Activated B cell treated with CpG ODN at 0.5 μM for 24 hours (primary cell): Measurements from ENCODE around the gene GALNT14. TPM values are rescaled to one million over a fixed set of nuclear protein-coding genes. Genes with fewer than 3 reads are reported as not detected.

Experiments
- ATAC-seq: fragments of 200-7000 bp; cut with Tn5 transposase; one replicate; pipeline ENCODE4 v1.10.0; 2021; ENCODE audit warnings: low read depth, mild to moderate bottlenecking, moderate library complexity
- CTCF ChIA-PET: fragments of 350-600 bp; sonication (Branson Sonifier 250); formaldehyde crosslinking; loops from one replicate; lab custom pipeline; 2021; ENCODE audit warnings: antibody characterized with exemption; lab: Charles Lee
- POLR2A ChIA-PET: fragments of 350-600 bp; sonication (Branson Sonifier 250); formaldehyde crosslinking; loops from one replicate; lab custom pipeline; 2021; ENCODE audit warnings: antibody characterized with exemption; lab: Charles Lee
- DNase-seq: peaks from one replicate; pipeline ENCODE4 v3.0.0; 2022
- H3K27ac Mint-ChIP-seq: one replicate; pipeline ENCODE4 v1.8.0; 2020; ENCODE audit warnings: mixed read lengths
- H3K27me3 Mint-ChIP-seq: one replicate; pipeline ENCODE4 v1.8.0; 2021; ENCODE audit warnings: mixed read lengths
- H3K36me3 Mint-ChIP-seq: one replicate; pipeline ENCODE4 v1.8.0; 2021; ENCODE audit warnings: low read depth, mixed read lengths
- H3K4me1 Mint-ChIP-seq: one replicate; pipeline ENCODE4 v1.8.0; 2021; ENCODE audit warnings: mixed read lengths
- H3K4me3 Mint-ChIP-seq: one replicate; pipeline ENCODE4 v1.8.0; 2020; ENCODE audit warnings: mild to moderate bottlenecking, mixed read lengths
- H3K9me3 Mint-ChIP-seq: one replicate; pipeline ENCODE4 v1.8.0; 2020; ENCODE audit warnings: mixed read lengths
- CTCF ChIP-seq: fragments of 200-600 bp; IDR thresholded peaks from one replicate; pipeline ENCODE4 v1.8.0; 2022; ENCODE audit warnings: antibody characterized with exemption, mild to moderate bottlenecking
- intact Hi-C: fragments of 100-400 bp; cut with micrococcal nuclease; formaldehyde crosslinking; loops from one replicate; pipeline ENCODE4 v1.15.1; 2024
- total RNA-seq: library from RNA; stranded (reverse); gene quantifications from 2 replicates; pipeline ENCODE4 v1.2.3, GENCODE V29; 2022

The GALNT14 gene
- total RNA-seq, 1 donor from 2014 or later, result 6.6 TPM

- Mint-ChIP-seq H3K27ac (no peak overlapping the region), H3K4me1 (no peaks in the 10 kb centered on the region), H3K9me3 (no peaks in the 10 kb centered on the region), H3K4me3 (no peak overlapping the region), H3K27me3 (no peaks in the 10 kb centered on the region), H3K36me3 (no peaks in the 10 kb centered on the region)
- no peak for ATAC-seq
- TF ChIP-seq CTCF, result no peak
- intact Hi-C loops, result loop anchor here (10.0 kb wide), 1 partner anchor 985 kb away; the partner anchor contains the start of gene YPEL5
- POLR2A ChIA-PET, result interaction anchor here (0.5 kb wide), 1 partner anchor 260 kb away, joined by 3 read pairs; no protein-coding TSS in a partner anchor
- CTCF ChIA-PET, result interaction anchor here (1.5 kb wide), 1 partner anchor 418 kb away, joined by 4 read pairs; no protein-coding TSS in a partner anchor
- DNase-seq, result no peak
Observed at GRCh38 chr2:31129375-31130171, 8.7 kb downstream of the GALNT14 start.

GRCh38 chr2:31127931-31128330 is 10.3 kb downstream of the GALNT14 start:
- TF ChIP-seq CTCF, result no peak
- no peak for DNase-seq
- Mint-ChIP-seq H3K27me3 (no peaks in the 10 kb centered on the region), H3K27ac (no peak overlapping the region), H3K36me3 (no peaks in the 10 kb centered on the region), H3K4me3 (no peak overlapping the region), H3K4me1 (no peaks in the 10 kb centered on the region), H3K9me3 (no peaks in the 10 kb centered on the region)
- POLR2A ChIA-PET, result no interaction called here
- ATAC-seq, result no peak
- CTCF ChIA-PET, result no interaction called here
- intact Hi-C loops, result no loop called here

- intact Hi-C loops, result no loop called here
- CTCF ChIA-PET, result no interaction called here
- ATAC-seq, result no peak
- no peaks in the 10 kb centered on the region for H3K9me3 Mint-ChIP-seq
- no peaks in the 10 kb centered on the region for H3K4me1 Mint-ChIP-seq
- H3K27me3 Mint-ChIP-seq, result no peaks in the 10 kb centered on the region
- H3K36me3 Mint-ChIP-seq, result no peaks in the 10 kb centered on the region
- H3K27ac Mint-ChIP-seq, result no peak overlapping the region
- POLR2A ChIA-PET, result no interaction called here
- H3K4me3 Mint-ChIP-seq, result no peak overlapping the region
- no peak for TF ChIP-seq CTCF
- no peak for DNase-seq
Observed at GRCh38 chr2:31125918-31126695, 12.1 kb downstream of the GALNT14 start.

GRCh38 chr2:31124904-31125303 is 13.3 kb downstream of the GALNT14 start:
- no peaks in the 10 kb centered on the region for H3K4me1 Mint-ChIP-seq
- ChIA-PET CTCF (no interaction called here), POLR2A (no interaction called here)
- no peak for TF ChIP-seq CTCF
- ATAC-seq (no peak), DNase-seq (no peak)
- H3K27ac Mint-ChIP-seq, result no peak overlapping the region
- no peak overlapping the region for H3K4me3 Mint-ChIP-seq
- intact Hi-C loops, result no loop called here
- no peaks in the 10 kb centered on the region for H3K9me3 Mint-ChIP-seq
- H3K27me3 Mint-ChIP-seq, result no peaks in the 10 kb centered on the region
- no peaks in the 10 kb centered on the region for H3K36me3 Mint-ChIP-seq

DNA sequence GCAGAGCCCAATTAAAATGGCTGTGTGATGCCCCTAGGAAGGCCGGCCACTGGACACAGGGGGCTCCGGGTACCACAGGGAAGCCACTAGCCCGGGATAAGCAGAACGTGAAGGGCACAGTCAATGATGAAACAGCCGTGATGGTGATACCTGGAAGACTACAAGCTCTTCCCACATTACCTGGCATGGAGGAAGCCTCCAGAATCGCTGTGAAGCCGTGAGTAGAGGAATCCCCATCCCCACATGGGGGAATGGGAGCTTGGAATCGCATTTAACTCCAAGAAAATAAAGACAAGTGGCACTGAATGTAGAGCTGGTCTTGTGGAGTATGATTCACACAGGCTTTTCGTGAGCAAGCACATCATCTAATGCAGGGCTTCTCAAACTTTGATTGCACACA is 16.1 kb downstream of the GALNT14 start:
- Mint-ChIP-seq H3K9me3 (no peaks in the 10 kb centered on the region), H3K4me3 (no peak overlapping the region), H3K27ac (no peak overlapping the region), H3K36me3 (no peaks in the 10 kb centered on the region), H3K27me3 (no peaks in the 10 kb centered on the region), H3K4me1 (no peaks in the 10 kb centered on the region)
- DNase-seq (no peak), ATAC-seq (no peak)
- no peak for TF ChIP-seq CTCF
- intact Hi-C loops, result no loop called here
- ChIA-PET CTCF (no interaction called here), POLR2A (no interaction called here)
